NOMO-1 treated with DMSO at 0.1 percent for 48 hours (cell line): Measurements from ENCODE around the gene CAD.

ENCODE experiments used
- DNase-seq: peaks from one replicate; lab custom pipeline; 2025; ENCODE audit not compliant: unreplicated experiment; lab: John Stamatoyannopoulos, UW

Gene CAD

GRCh38 chr2:27198627-27199026, 18.5 kb upstream of the CAD start:
- DNase-seq: no peak

DNA sequence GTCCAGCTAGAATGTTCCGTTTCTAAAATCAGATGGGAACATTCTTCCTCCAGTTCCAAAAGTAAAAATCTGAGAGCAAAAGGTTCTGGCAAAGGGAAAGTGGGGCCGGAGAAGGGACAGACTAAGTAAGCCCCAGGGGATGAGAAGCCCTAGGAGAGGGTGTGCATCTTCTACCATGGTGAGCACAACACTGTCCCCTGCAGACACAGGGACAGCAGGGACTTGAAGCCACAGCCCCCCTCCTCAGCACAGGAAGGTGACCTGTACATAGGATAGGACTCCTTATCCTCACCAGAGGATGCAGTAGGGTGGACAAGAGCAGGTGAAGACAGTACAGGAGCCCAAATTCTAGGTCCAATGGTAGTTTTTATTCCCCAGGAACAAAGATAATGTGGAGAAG, 17.9 kb upstream of the CAD start:
- DNase-seq: no peak

- DNase-seq: no peak
These were observed 15.5 kb upstream of the CAD start for GRCh38 chr2:27201675-27202074.

DNA sequence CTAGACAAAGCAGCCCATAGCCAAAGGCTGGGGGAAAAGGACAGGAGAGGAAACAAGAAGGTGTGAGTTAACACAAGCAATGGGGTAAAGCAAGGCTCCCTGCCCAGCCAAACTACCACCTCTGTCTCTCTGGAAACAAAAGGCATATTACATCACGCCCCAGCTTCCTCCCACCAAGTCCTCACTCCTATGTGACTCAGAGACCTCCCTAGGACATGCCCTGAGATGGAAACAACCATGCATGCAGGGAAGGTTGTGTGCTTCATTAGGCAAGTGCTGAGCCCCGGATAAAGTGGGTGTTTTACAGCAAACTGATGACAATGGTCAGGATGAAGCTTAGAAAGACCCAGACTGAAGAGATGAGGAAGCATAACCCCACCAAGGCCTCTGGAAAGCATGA, 14.3 kb upstream of the CAD start:
- no peak for DNase-seq

DNA sequence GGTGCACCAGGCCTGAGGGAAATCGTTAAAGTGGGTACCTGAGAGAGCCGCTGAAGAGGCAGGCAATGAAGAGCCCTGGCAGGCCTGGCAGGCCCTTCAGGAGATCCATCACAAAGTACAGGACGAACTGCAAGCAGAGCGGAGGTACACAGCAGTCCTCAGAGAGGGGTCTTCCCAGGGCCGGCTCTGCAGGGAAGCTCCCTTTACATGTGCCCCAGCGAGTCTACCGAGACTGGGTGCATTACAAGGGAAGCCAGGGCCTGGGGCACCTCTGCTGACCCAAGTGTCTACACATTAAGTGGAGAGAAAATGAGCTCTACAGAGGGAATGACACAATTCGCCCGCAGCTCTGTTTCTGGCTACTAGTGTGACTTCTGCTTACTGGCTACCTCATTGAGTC, 13.4 kb upstream of the CAD start:
- no peak for DNase-seq

GRCh38 chr2:27204566-27204965, 12.6 kb upstream of the CAD start:
- DNase-seq: no peak

DNA sequence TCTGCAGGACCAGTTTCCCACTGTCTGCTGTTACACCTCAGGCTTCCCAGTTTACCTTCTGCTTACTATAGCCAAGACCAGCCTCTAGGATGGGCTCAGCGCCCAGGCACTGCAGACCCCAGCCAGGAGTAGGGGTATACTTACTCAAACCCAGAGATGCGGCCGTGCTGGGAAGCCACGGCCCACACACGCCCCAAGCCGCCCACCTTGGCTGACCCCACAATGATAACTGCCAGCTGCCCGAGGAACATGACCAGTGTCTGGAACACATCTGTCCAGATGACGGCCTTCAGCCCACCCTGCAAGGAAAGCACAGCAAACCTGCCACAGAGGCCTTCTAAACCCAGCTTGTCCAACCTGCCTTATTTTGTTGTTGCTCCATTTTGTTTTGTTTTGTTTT, 12.0 kb upstream of the CAD start:
- no peak for DNase-seq

- DNase-seq: no peak
These were observed 10.8 kb upstream of the CAD start for GRCh38 chr2:27206346-27206745.

DNA sequence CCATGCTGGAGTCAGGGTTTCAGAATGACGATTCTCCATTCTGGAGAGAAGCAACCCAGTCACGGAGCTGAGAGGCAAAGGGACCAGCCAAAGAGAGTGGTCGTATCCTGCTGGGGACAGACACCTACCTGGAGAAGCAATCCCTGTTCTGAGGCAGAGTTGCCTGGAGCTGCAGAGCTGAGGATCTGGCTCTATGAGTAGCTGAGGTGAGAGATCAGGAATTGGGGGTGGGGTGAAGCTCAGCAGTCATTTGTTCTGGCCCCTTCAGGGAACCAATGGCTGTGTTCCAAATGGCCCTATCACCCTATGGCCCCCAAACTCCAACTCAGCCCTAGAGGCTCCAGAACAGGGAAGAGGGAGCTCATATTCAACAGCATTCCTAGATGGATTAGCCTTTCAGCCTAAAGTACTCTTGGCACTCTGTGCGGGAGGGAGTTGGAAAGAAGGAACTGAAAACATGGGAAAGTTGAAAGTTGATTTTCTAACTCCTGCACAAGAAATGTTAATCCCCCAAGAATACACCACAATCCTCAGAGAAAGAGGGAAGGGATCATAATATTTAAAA, 8.6 kb upstream of the CAD start:
- no peak for DNase-seq

- no peak for DNase-seq
These were observed 7.4 kb upstream of the CAD start for GRCh38 chr2:27209621-27210401.

- DNase-seq: no peak
These were observed 5.8 kb upstream of the CAD start for GRCh38 chr2:27211241-27211942.

- DNase-seq: peak; percentile 84
These were observed 5.1 kb upstream of the CAD start, which contains the start of the genes ATRAID and SLC5A6 for GRCh38 chr2:27211943-27212625. TSS of gene ATRAID (plus strand) at chr2:27212041. CDS start at chr2:27212369, 328 bp downstream. TSS of gene SLC5A6 (minus strand) at chr2:27212268. CDS start at chr2:27207650, 4,618 bp downstream.

DNA sequence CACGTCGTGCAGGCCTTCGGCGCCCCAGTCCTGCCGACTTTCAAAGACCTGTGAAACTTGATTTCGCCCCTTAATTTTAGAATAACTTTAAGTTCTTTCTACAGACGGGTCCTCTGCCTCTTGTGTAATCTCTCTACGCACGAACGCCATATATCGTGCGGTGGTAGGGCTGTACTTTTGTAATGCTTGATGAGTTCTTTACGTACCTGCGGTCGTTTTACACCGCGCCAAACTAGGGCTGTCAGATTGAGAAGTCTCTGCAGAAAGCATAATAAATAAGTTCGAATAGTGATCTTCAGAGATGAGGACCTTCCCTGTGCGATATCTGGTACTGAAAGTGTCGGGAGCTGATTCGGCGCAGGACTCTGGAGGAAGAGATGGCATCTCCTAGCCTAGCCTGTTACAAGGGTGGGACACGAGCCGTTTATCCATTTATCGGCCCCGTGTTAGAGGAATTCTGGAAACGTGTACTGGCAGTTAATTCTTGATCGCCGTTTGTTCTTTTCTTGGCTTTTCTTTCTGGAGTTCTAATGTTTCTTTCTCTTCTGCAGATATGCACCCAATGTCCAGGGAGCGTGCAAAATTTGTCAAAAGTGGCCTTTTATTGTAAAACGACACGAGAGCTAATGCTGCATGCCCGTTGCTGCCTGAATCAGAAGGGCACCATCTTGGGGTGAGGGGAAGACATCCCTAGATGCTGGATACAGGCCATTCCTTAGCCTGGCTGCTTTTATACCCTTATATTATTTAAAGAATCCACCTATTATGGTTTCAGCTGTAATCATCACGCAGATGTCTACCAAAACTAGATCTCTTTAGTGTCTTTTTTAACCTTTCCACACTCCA, 4.3 kb upstream of the CAD start:
- peak; percentile 48 for DNase-seq

- no peak for DNase-seq
These were observed 2.2 kb upstream of the CAD start for GRCh38 chr2:27214941-27215340.

DNA sequence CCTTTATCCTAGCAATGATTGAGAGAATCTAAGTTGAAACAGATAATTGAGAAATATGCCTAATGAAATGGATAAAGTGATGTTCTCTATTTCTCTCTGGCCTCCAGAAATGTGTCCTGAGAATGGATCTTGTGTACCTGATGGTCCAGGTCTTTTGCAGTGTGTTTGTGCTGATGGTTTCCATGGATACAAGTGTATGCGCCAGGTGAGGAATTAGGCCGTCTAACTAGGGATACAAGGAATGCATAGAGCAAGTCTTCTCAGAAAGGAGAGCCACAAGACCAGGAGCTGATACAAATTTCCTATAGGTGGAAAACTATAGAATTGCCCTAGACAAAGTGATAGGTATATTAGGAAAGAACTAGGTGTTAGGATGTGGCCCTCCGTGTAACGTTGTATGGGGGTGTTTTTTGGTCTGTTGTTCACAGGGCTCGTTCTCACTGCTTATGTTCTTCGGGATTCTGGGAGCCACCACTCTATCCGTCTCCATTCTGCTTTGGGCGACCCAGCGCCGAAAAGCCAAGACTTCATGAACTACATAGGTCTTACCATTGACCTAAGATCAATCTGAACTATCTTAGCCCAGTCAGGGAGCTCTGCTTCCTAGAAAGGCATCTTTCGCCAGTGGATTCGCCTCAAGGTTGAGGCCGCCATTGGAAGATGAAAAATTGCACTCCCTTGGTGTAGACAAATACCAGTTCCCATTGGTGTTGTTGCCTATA, 592 bp upstream of the CAD start:
- no peak for DNase-seq

GRCh38 chr2:27218614-27219013, 1.4 kb downstream of the CAD start:
- no peak for DNase-seq

DNA sequence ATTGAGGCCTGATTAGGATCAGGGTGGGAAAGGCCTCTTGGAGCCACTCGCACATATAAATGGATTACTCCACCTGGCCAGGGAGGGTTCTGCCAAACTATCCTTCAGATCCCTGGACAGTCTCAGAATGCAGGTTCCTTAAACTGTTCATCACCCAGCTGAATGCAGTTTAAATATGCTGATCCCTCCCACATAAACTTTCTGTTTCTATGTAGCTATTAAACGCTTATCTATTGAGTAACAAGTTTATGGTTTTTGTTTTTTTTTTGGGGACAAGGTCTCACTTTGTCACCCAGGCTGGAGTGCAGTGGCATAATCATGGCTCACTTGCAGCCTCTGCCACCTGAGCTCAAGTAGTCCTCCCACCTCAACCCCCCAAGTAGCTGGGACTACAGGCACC, 1.9 kb downstream of the CAD start:
- DNase-seq: no peak

DNA sequence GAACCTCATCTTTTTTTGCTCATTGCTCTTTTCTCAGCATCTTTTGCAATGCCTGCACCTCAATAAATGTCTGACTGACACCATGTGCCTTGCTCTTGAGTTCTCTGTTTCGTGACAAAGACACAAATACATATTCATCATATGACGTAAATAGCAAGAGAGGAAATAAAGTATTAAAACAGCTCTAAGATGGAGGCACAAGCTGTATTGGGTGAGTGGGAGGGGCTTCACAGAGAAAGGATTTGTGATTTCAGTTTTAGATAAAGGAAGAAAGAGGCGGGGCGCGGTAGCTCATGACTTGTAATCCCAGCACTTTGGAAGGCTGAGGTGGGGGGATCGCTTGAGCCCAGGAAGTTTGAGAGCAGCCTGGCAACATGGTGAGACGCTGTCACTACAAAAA, 2.9 kb downstream of the CAD start:
- DNase-seq: no peak

- DNase-seq: no peak
These were observed 4.0 kb downstream of the CAD start for GRCh38 chr2:27221166-27221565.

GRCh38 chr2:27222407-27222806, 5.2 kb downstream of the CAD start:
- DNase-seq: no peak
